A673 (cell line): ENCODE measurements around the gene IGSF21. TPM values are rescaled to one million over a fixed set of nuclear protein-coding genes. Genes with fewer than 3 reads are reported as not detected.

ENCODE experiments used
- BruUV-seq: library from RNA; stranded (reverse); fragments of 400-500 nt; replicated peaks from 2 replicates; lab custom pipeline; 2021; lab: Mats Ljungman, UMichigan
- CTCF ChIA-PET: fragments of 300-600 bp; sonication (Branson Sonifier 250); formaldehyde crosslinking; loops from one replicate; lab custom pipeline; 2022; ENCODE audit warnings: antibody characterized with exemption; lab: Charles Lee
- POLR2A ChIA-PET: fragments of 300-600 bp; sonication (Branson Sonifier 250); formaldehyde crosslinking; loops from one replicate; lab custom pipeline; 2022; ENCODE audit warnings: antibody characterized with exemption; ENCODE audit not compliant: low non-redundant PET; lab: Charles Lee
- DNase-seq: peaks from one replicate; pipeline ENCODE4 v3.0.0-alpha.2; 2015; ENCODE audit warnings: low spot score
- H3K27ac ChIP-seq: fragments of 200-600 bp; sonication (generic); 2 replicates; pipeline ENCODE4 v1.5.1; 2016; ENCODE audit warnings: mixed run types, low read depth, mild to moderate bottlenecking, mixed read lengths, antibody characterized with exemption, low read length; ENCODE audit not compliant: poor library complexity, severe bottlenecking
- H3K27me3 ChIP-seq: fragments of 200-600 bp; sonication (generic); replicated peaks from 2 replicates; pipeline ENCODE4 v1.6.1; 2017; ENCODE audit warnings: mixed run types, low read depth, mild to moderate bottlenecking, mixed read lengths, antibody characterized with exemption, low read length; ENCODE audit not compliant: insufficient read depth, poor library complexity
- H3K36me3 ChIP-seq: fragments of 200-600 bp; sonication (generic); 2 replicates; pipeline ENCODE4 v1.6.1; 2016; ENCODE audit warnings: mixed run types, mild to moderate bottlenecking, mixed read lengths, antibody characterized with exemption, low read length; ENCODE audit not compliant: insufficient read depth, poor library complexity, severe bottlenecking
- H3K4me1 ChIP-seq: fragments of 200-600 bp; sonication (generic); 2 replicates; pipeline ENCODE4 v1.6.1; 2017; ENCODE audit warnings: mixed run types, mild to moderate bottlenecking, mixed read lengths, antibody characterized with exemption, low read length; ENCODE audit not compliant: insufficient read depth, poor library complexity, severe bottlenecking
- H3K4me3 ChIP-seq: fragments of 200-600 bp; sonication (generic); 2 replicates; pipeline ENCODE4 v1.5.1; 2016; ENCODE audit warnings: low read depth, mixed run types, mild to moderate bottlenecking, mixed read lengths, low read length; ENCODE audit not compliant: poor library complexity, severe bottlenecking
- H3K9me3 ChIP-seq: fragments of 200-600 bp; sonication (generic); 2 replicates; pipeline ENCODE4 v1.6.1; 2016; ENCODE audit warnings: mixed run types, low read depth, mild to moderate bottlenecking, mixed read lengths, antibody characterized with exemption, low read length; ENCODE audit not compliant: poor library complexity, severe bottlenecking
- EZH2 ChIP-seq: fragments of 200-600 bp; sonication (generic); IDR thresholded peaks from 2 replicates; pipeline ENCODE4 v1.6.1; 2017; ENCODE audit warnings: borderline replicate concordance, low read depth, mild to moderate bottlenecking, mixed read lengths, antibody characterized with exemption, low read length; ENCODE audit not compliant: poor library complexity, severe bottlenecking
- intact Hi-C: fragments of 100-400 bp; cut with micrococcal nuclease; formaldehyde crosslinking; loops from one replicate; pipeline ENCODE4 v1.10.0; 2022; ENCODE audit not compliant: unreplicated experiment
- total RNA-seq: library from RNA; stranded (reverse); gene quantifications from 2 replicates; pipeline ENCODE4 v1.2.3, GENCODE V29; 2021
- TF ChIP-seq, protein P1 (sequence below): fragments of 300-800, 200-600 bp; sonication (generic); conservative IDR thresholded peaks from 2 replicates; pipeline ENCODE4 v1.5.1; 2017; ENCODE audit warnings: low read depth, mild to moderate bottlenecking, antibody characterized with exemption, low read length, moderate library complexity, mixed read lengths

Gene IGSF21
- total RNA-seq, 1 experiment from 2014 or later = 3.2 TPM

DNA sequence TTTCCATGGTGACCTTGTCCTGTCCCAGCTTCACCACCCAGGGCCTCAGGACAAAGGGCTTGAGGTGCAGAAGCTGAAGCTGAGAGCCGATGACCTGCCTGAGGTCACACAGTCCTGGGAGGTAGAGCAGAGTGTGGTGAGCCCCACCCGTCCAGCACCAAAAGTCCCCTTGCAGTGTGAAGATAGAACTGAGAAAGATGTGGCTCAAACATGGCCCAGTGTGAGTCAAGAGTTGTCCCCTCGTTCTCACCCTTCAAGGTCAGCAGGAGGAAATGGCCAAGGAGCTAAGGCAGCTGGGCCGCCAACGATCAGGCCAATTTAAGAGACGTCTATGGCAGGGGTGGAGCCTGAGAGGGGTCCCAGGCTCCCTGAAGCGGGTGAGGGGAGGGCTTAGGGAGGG, 215.7 kb downstream of the IGSF21 start:
- H3K27ac ChIP-seq = no peak overlapping the region
- no peaks in the 10 kb centered on the region for H3K27me3 ChIP-seq
- no peak for DNase-seq
- BruUV-seq = no TSS peak
- H3K9me3 ChIP-seq = peaks cover 3% of the 10 kb centered on the region
- ChIA-PET POLR2A (no interaction called here), CTCF (no interaction called here)
- peaks cover 29% of the 10 kb centered on the region for H3K4me1 ChIP-seq
- H3K36me3 ChIP-seq = no peaks in the 10 kb centered on the region
- intact Hi-C loops = no loop called here
- H3K4me3 ChIP-seq = no peak overlapping the region
- TF ChIP-seq, protein P1, sequence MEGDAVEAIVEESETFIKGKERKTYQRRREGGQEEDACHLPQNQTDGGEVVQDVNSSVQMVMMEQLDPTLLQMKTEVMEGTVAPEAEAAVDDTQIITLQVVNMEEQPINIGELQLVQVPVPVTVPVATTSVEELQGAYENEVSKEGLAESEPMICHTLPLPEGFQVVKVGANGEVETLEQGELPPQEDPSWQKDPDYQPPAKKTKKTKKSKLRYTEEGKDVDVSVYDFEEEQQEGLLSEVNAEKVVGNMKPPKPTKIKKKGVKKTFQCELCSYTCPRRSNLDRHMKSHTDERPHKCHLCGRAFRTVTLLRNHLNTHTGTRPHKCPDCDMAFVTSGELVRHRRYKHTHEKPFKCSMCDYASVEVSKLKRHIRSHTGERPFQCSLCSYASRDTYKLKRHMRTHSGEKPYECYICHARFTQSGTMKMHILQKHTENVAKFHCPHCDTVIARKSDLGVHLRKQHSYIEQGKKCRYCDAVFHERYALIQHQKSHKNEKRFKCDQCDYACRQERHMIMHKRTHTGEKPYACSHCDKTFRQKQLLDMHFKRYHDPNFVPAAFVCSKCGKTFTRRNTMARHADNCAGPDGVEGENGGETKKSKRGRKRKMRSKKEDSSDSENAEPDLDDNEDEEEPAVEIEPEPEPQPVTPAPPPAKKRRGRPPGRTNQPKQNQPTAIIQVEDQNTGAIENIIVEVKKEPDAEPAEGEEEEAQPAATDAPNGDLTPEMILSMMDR = no peak
- TF ChIP-seq EZH2 = no peak

DNA sequence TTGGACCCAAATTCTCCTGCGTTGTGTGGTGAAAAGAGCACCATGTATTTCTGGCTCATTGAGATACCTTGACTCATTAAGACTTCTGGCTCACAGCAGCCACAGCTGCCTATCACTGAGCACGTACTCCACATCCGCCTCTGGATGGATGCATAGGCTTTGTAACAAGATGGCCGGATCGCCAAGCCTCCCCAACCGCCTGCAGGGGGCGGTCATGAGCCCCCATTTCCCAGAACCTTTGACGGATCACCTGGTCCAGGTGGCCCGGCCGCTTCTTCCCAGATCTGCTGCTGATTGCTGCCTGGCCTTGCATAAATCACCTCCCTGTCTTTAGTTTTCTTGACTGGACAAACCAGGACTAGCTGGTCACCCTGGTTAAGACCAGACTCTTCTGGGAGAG, 216.6 kb downstream of the IGSF21 start:
- BruUV-seq = no TSS peak
- DNase-seq = no peak
- intact Hi-C loops = no loop called here

DNA sequence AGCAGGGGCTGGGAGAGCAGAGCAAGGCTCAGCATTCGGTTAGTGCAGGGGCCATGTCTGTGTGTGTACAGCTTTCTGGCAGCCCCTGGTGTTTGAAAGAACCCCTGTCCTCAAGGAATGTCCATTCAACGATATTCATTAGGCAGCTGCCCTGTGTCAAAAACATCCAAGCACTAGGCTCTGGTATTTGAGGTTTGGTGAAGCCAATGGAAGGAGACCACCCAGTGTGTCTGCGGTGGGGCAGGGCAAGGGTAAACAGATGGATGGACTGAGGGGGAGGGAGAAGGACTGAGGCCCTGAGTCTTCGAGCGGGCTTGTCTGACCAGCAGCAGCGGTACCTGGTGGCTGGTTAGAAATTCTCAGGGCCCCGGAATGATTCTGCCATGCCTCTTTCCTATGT, 217.5 kb downstream of the IGSF21 start:
- H3K36me3 ChIP-seq = no peaks in the 10 kb centered on the region
- ChIA-PET POLR2A (no interaction called here), CTCF (no interaction called here)
- TF ChIP-seq, protein P1 = no peak
- no peak for TF ChIP-seq EZH2
- H3K27ac ChIP-seq = no peak overlapping the region
- DNase-seq = no peak
- H3K27me3 ChIP-seq = no peaks in the 10 kb centered on the region
- no TSS peak for BruUV-seq
- no peaks in the 10 kb centered on the region for H3K9me3 ChIP-seq
- no peak overlapping the region for H3K4me3 ChIP-seq
- intact Hi-C loops = no loop called here
- peaks cover 33% of the 10 kb centered on the region for H3K4me1 ChIP-seq

More for the DNA sequence above, 216.6 kb downstream of the IGSF21 start:
- ChIA-PET CTCF (interaction anchor here (0.6 kb wide), 1 partner anchor 21 kb away, joined by 5 read pairs; no protein-coding TSS in a partner anchor), POLR2A (no interaction called here)
- Histone ChIP-seq H3K27me3 (no peaks in the 10 kb centered on the region), H3K36me3 (no peaks in the 10 kb centered on the region), H3K4me3 (no peak overlapping the region), H3K4me1 (peaks cover 38% of the 10 kb centered on the region), H3K27ac (no peak overlapping the region), H3K9me3 (no peaks in the 10 kb centered on the region)
- no peak for TF ChIP-seq EZH2
- TF ChIP-seq, protein P1 = peak; percentile 53
